22Rv1 (cell line): ENCODE results near the gene GID8.
A peak's percentile ranks its signal among the peaks of the same experiment; 100 is the strongest.

Experiments
- H3K27ac ChIP-seq: fragments of 450-650 bp; 2 replicates; pipeline ENCODE4 v1.5.1; 2017
- CTCF ChIP-seq: fragments of 450-650 bp; IDR thresholded peaks from 2 replicates; pipeline ENCODE4 v1.5.1; 2017; ENCODE audit warnings: mild to moderate bottlenecking
- ZFX ChIP-seq: fragments of 450-650 bp; IDR thresholded peaks from 2 replicates; pipeline ENCODE4 v1.6.1; 2017; ENCODE audit warnings: antibody characterized with exemption, borderline replicate concordance

GID8 gene

DNA sequence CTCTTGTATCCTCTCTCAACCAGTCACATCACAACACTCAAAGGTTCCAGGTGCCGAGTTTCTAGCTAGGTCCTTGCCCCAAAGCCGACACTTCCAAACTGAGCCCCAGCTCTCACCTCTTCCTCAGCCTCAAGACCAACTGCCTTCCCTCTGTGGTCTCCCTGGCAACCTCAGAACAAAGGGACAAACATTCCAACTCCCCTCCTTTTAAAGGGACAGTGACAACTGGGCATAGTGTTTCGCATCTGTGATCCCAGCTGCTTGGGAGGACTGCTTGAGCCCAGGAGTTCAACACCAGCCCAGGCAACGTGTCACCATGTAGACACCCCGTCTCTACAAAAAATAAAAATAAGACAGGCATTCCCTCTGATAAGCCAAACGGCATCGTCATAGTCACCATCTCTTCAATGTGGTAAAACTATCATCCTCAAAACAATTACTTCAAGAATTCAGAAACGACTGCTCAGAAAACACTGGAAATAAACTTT is 22.9 kb upstream of the GID8 start:
- no peak for TF ChIP-seq CTCF
- TF ChIP-seq ZFX, result no peak
- H3K27ac ChIP-seq, result no peak overlapping the region

DNA sequence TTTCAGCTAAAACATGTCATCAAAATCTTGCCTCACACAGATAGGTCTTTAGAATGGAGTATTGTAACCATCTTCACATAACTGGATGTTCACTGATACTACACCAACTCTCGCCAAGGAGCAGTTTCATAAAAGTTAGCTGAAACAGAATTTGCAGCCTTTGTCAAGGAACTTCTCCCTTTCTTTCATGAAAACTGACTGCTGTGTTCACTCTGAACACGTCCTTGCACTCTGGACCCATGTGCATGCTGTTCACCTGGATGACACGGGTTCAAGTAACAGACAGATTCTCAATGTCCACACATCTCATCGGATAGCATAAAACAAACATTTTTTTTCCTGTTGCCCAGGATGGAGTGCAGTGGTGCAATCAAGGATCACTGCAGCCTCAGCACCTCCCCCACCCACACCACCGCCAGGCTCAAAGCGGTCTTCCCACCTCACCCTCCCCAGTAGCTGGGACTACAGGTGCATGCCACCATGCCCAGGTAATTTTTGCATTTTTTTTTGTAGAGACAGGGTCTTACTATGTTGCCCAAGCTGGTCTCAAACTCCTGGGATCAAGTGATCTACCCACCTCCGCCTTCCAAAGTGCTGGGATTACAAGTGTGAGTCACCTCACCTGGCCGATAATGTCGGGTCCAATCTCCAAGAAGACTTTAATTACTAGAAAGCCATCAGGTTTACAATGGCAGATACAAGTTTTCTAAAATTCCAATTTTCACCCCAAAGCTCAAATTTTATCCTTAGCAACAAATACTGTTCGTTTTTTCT is 21.1 kb upstream of the GID8 start:
- H3K27ac ChIP-seq, result peak overlapping the region; percentile 30; the same call in 1 of the 2 replicates
- TF ChIP-seq ZFX (no peak), CTCF (no peak)

GRCh38 chr20:62917720-62918119 is 20.2 kb upstream of the GID8 start:
- H3K27ac ChIP-seq, result no peak overlapping the region
- TF ChIP-seq ZFX (no peak), CTCF (no peak)

DNA sequence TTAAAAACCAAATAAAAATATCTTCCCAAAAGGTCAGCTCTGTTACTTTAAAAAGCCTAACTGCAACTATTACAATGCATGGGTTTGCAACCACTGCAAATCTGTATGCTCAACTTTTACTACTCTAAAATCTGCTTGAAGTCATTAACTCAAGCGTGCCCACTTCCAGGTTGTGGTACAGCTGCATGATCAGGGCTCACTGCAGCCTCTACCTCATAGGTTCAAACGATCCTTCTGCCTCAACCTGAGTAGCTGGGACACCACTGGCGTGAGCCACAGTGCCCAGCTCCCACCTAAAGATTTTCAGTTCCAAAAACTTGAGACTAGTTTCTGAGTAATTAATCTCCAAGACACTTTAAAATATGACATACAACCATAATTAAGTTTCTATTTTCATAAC is 19.8 kb upstream of the GID8 start:
- TF ChIP-seq CTCF (no peak), ZFX (no peak)
- no peak overlapping the region for H3K27ac ChIP-seq

DNA sequence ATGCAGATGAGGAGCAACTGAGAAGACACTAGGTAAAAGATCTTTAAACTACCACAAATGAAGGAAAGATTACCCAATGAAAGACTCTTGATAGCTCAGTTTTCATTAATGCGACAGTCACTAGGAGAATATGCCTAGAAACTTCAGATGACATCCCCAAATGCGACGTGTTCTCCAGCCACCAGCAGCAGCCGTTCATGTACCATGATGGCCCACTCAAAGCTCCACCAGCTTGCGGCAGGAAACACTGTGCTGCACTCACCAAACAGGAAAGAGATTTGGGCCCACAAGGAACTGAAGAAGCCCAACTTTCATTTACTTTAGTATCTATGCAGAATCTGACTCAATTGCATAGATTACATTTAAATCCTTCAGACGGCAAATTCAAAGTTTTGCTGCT is 19.1 kb upstream of the GID8 start:
- TF ChIP-seq CTCF (no peak), ZFX (no peak)
- no peak overlapping the region for H3K27ac ChIP-seq

GRCh38 chr20:62920039-62920645 is 17.8 kb upstream of the GID8 start:
- no peak overlapping the region for H3K27ac ChIP-seq
- no peak for TF ChIP-seq ZFX

GRCh38 chr20:62921119-62921687 is 16.7 kb upstream of the GID8 start:
- TF ChIP-seq ZFX (no peak), CTCF (peak; percentile 77)
- H3K27ac ChIP-seq, result peak overlapping the region; percentile 85
